ENCODE measurements around the gene HOXC6.

The HOXC6 gene

GRCh38 chr12:54002915-54003389, 25.3 kb upstream of the HOXC6 start:
- DNase-seq = no peak

GRCh38 chr12:54003625-54004024, 24.6 kb upstream of the HOXC6 start:
- no peak for DNase-seq

- DNase-seq = no peak
Observed at GRCh38 chr12:54004063-54004840, 24.0 kb upstream of the HOXC6 start.

GRCh38 chr12:54004841-54005530, 23.3 kb upstream of the HOXC6 start:
- peak; percentile 47 to 69 for DNase-seq

GRCh38 chr12:54005531-54005852, 22.7 kb upstream of the HOXC6 start:
- DNase-seq = no peak

GRCh38 chr12:54005853-54006558, 22.2 kb upstream of the HOXC6 start:
- peak; percentile 70 to 73 for DNase-seq

GRCh38 chr12:54006559-54007220, 21.6 kb upstream of the HOXC6 start:
- DNase-seq = no peak

GRCh38 chr12:54007538-54008259, 20.5 kb upstream of the HOXC6 start:
- no peak for DNase-seq

- no peak for DNase-seq
Observed at GRCh38 chr12:54008260-54008552, 20.0 kb upstream of the HOXC6 start.

- no peak for DNase-seq
Observed at GRCh38 chr12:54009171-54010052, 18.8 kb upstream of the HOXC6 start.

GRCh38 chr12:54010053-54010971, 17.9 kb upstream of the HOXC6 start:
- no peak for DNase-seq

- no peak for DNase-seq
Observed at GRCh38 chr12:54010972-54011664, 17.1 kb upstream of the HOXC6 start.

GRCh38 chr12:54011665-54012532, 16.3 kb upstream of the HOXC6 start:
- no peak for DNase-seq

GRCh38 chr12:54012631-54013409, 15.4 kb upstream of the HOXC6 start:
- DNase-seq = no peak

GRCh38 chr12:54014377-54015017, 13.7 kb upstream of the HOXC6 start:
- no peak for DNase-seq

GRCh38 chr12:54015018-54015931, 13.0 kb upstream of the HOXC6 start:
- no peak for DNase-seq
